Activated T-cell treated with anti-CD3 and anti-CD28 coated beads, Interleukin-2, amount 50 U/mL, for 24 hours (primary cell): ENCODE results near the gene ALCAM.
"Not testable (repeated sequence)": the region's sequence is repeated elsewhere in the genome, so short reads cannot be mapped to it uniquely, and the experiment has no call there.

Source experiments
- DNase-seq: peaks from one replicate; pipeline ENCODE4 v3.0.0-alpha.2; 2020
- H3K27ac Mint-ChIP-seq: 2 replicates; pipeline ENCODE4 v1.8.0; 2020; ENCODE audit warnings: mild to moderate bottlenecking, mixed read lengths
- H3K27me3 Mint-ChIP-seq: 2 replicates; pipeline ENCODE4 v1.8.0; 2020; ENCODE audit warnings: mixed read lengths
- H3K36me3 Mint-ChIP-seq: 2 replicates; pipeline ENCODE4 v1.8.0; 2020; ENCODE audit warnings: low read depth, mixed read lengths
- H3K4me1 Mint-ChIP-seq: 2 replicates; pipeline ENCODE4 v1.8.0; 2020; ENCODE audit warnings: low read depth, mixed read lengths
- H3K4me3 Mint-ChIP-seq: 2 replicates; pipeline ENCODE4 v1.8.0; 2020; ENCODE audit warnings: mild to moderate bottlenecking, moderate library complexity, mixed read lengths
- H3K9me3 Mint-ChIP-seq: 2 replicates; pipeline ENCODE4 v1.8.0; 2020; ENCODE audit warnings: mixed read lengths

ALCAM gene

GRCh38 chr3:105593315-105593714, 226.6 kb downstream of the ALCAM start:
- peaks cover 2% of the 10 kb centered on the region for H3K9me3 Mint-ChIP-seq
- H3K27me3 Mint-ChIP-seq = no peaks in the 10 kb centered on the region
- H3K4me3 Mint-ChIP-seq = no peak overlapping the region
- no peak overlapping the region for H3K27ac Mint-ChIP-seq
- no peaks in the 10 kb centered on the region for H3K36me3 Mint-ChIP-seq
- no peak for DNase-seq
- peaks cover 20% of the 10 kb centered on the region for H3K4me1 Mint-ChIP-seq

- peaks cover 2% of the 10 kb centered on the region for H3K9me3 Mint-ChIP-seq
- H3K4me3 Mint-ChIP-seq = no peak overlapping the region
- H3K36me3 Mint-ChIP-seq = no peaks in the 10 kb centered on the region
- no peak for DNase-seq
- H3K4me1 Mint-ChIP-seq = peaks cover 20% of the 10 kb centered on the region
- no peaks in the 10 kb centered on the region for H3K27me3 Mint-ChIP-seq
- H3K27ac Mint-ChIP-seq = peak overlapping the region; percentile 58
These were observed 227.5 kb downstream of the ALCAM start for GRCh38 chr3:105594219-105594618.

- H3K27ac Mint-ChIP-seq = no peak overlapping the region
- DNase-seq = no peak
- no peaks in the 10 kb centered on the region for H3K9me3 Mint-ChIP-seq
- H3K36me3 Mint-ChIP-seq = no peaks in the 10 kb centered on the region
- no peak overlapping the region for H3K4me3 Mint-ChIP-seq
- H3K27me3 Mint-ChIP-seq = no peaks in the 10 kb centered on the region
- H3K4me1 Mint-ChIP-seq = peaks cover 20% of the 10 kb centered on the region
These were observed 231.5 kb downstream of the ALCAM start for GRCh38 chr3:105598042-105598796.

GRCh38 chr3:105599350-105599749, 232.6 kb downstream of the ALCAM start:
- H3K27ac Mint-ChIP-seq = no peak overlapping the region
- no peak overlapping the region for H3K4me3 Mint-ChIP-seq
- H3K36me3 Mint-ChIP-seq = no peaks in the 10 kb centered on the region

GRCh38 chr3:105601756-105602155, 235.0 kb downstream of the ALCAM start:
- not testable (repeated sequence) for H3K4me1 Mint-ChIP-seq, H3K27ac Mint-ChIP-seq, H3K9me3 Mint-ChIP-seq, H3K4me3 Mint-ChIP-seq, H3K36me3 Mint-ChIP-seq, DNase-seq, H3K27me3 Mint-ChIP-seq

More at GRCh38 chr3:105599350-105599749, 232.6 kb downstream of the ALCAM start:
- H3K9me3 Mint-ChIP-seq = no peaks in the 10 kb centered on the region
- H3K27me3 Mint-ChIP-seq = no peaks in the 10 kb centered on the region
- DNase-seq = no peak
- H3K4me1 Mint-ChIP-seq = peaks cover 12% of the 10 kb centered on the region

GRCh38 chr3:105602286-105602685, 235.6 kb downstream of the ALCAM start:
- H3K9me3 Mint-ChIP-seq, H3K27ac Mint-ChIP-seq, H3K36me3 Mint-ChIP-seq, DNase-seq, H3K4me3 Mint-ChIP-seq, H3K27me3 Mint-ChIP-seq, H3K4me1 Mint-ChIP-seq: not testable (repeated sequence)

GRCh38 chr3:105603516-105603915, 236.8 kb downstream of the ALCAM start:
- H3K9me3 Mint-ChIP-seq, H3K27me3 Mint-ChIP-seq, H3K4me1 Mint-ChIP-seq, H3K36me3 Mint-ChIP-seq, H3K27ac Mint-ChIP-seq, H3K4me3 Mint-ChIP-seq, DNase-seq: not testable (repeated sequence)

GRCh38 chr3:105606016-105606415, 239.3 kb downstream of the ALCAM start:
- Mint-ChIP-seq H3K9me3 (no peaks in the 10 kb centered on the region), H3K27ac (no peak overlapping the region), H3K27me3 (no peaks in the 10 kb centered on the region), H3K36me3 (no peaks in the 10 kb centered on the region), H3K4me1 (no peaks in the 10 kb centered on the region), H3K4me3 (no peak overlapping the region)
- no peak for DNase-seq

- no peaks in the 10 kb centered on the region for H3K4me1 Mint-ChIP-seq
- no peak overlapping the region for H3K27ac Mint-ChIP-seq
- no peaks in the 10 kb centered on the region for H3K36me3 Mint-ChIP-seq
- H3K4me3 Mint-ChIP-seq = no peak overlapping the region
- no peak for DNase-seq
- no peaks in the 10 kb centered on the region for H3K27me3 Mint-ChIP-seq
- no peaks in the 10 kb centered on the region for H3K9me3 Mint-ChIP-seq
These were observed 241.9 kb downstream of the ALCAM start for GRCh38 chr3:105608623-105609022.

GRCh38 chr3:105610473-105610872, 243.8 kb downstream of the ALCAM start:
- Mint-ChIP-seq H3K4me3 (no peak overlapping the region), H3K9me3 (no peaks in the 10 kb centered on the region), H3K27me3 (no peaks in the 10 kb centered on the region), H3K27ac (no peak overlapping the region), H3K36me3 (no peaks in the 10 kb centered on the region), H3K4me1 (no peaks in the 10 kb centered on the region)
- no peak for DNase-seq

- no peaks in the 10 kb centered on the region for H3K9me3 Mint-ChIP-seq
These were observed 244.8 kb downstream of the ALCAM start for GRCh38 chr3:105611304-105612192.

GRCh38 chr3:105613120-105613519, 246.4 kb downstream of the ALCAM start:
- no peaks in the 10 kb centered on the region for H3K9me3 Mint-ChIP-seq
- no peaks in the 10 kb centered on the region for H3K4me1 Mint-ChIP-seq
- no peaks in the 10 kb centered on the region for H3K27me3 Mint-ChIP-seq
- DNase-seq = no peak
- no peaks in the 10 kb centered on the region for H3K36me3 Mint-ChIP-seq
- no peak overlapping the region for H3K4me3 Mint-ChIP-seq
- peak overlapping the region; percentile 4 for H3K27ac Mint-ChIP-seq

More at GRCh38 chr3:105611304-105612192, 244.8 kb downstream of the ALCAM start:
- Mint-ChIP-seq H3K27me3 (no peaks in the 10 kb centered on the region), H3K4me3 (no peak overlapping the region), H3K27ac (no peak overlapping the region), H3K36me3 (no peaks in the 10 kb centered on the region), H3K4me1 (no peaks in the 10 kb centered on the region)
- no peak for DNase-seq

- no peak for DNase-seq
- Mint-ChIP-seq H3K4me3 (no peak overlapping the region), H3K27me3 (no peaks in the 10 kb centered on the region), H3K27ac (no peak overlapping the region), H3K36me3 (no peaks in the 10 kb centered on the region), H3K4me1 (no peaks in the 10 kb centered on the region), H3K9me3 (no peaks in the 10 kb centered on the region)
These were observed 247.8 kb downstream of the ALCAM start for GRCh38 chr3:105614288-105615030.

GRCh38 chr3:105615814-105616213, 249.1 kb downstream of the ALCAM start:
- no peak for DNase-seq
- no peak overlapping the region for H3K27ac Mint-ChIP-seq
- no peaks in the 10 kb centered on the region for H3K4me1 Mint-ChIP-seq
- no peaks in the 10 kb centered on the region for H3K9me3 Mint-ChIP-seq
- H3K27me3 Mint-ChIP-seq = no peaks in the 10 kb centered on the region
- H3K4me3 Mint-ChIP-seq = no peak overlapping the region
- no peaks in the 10 kb centered on the region for H3K36me3 Mint-ChIP-seq
